Cardiac ventricle fibroblast (primary cell): Measurements from ENCODE around the gene TRIM21. TPM values are rescaled to one million over a fixed set of nuclear protein-coding genes. Genes with fewer than 3 reads are reported as not detected.

Experiments used
- total RNA-seq: library from RNA; depleted of rRNA; stranded (reverse); fragments of >200 nt; gene quantifications from 2 replicates; pipeline ENCODE4 v1.2.3, GENCODE V29; 2015

Gene TRIM21
- 10.6 and 11.3 TPM in 2 replicates for total RNA-seq

DNA sequence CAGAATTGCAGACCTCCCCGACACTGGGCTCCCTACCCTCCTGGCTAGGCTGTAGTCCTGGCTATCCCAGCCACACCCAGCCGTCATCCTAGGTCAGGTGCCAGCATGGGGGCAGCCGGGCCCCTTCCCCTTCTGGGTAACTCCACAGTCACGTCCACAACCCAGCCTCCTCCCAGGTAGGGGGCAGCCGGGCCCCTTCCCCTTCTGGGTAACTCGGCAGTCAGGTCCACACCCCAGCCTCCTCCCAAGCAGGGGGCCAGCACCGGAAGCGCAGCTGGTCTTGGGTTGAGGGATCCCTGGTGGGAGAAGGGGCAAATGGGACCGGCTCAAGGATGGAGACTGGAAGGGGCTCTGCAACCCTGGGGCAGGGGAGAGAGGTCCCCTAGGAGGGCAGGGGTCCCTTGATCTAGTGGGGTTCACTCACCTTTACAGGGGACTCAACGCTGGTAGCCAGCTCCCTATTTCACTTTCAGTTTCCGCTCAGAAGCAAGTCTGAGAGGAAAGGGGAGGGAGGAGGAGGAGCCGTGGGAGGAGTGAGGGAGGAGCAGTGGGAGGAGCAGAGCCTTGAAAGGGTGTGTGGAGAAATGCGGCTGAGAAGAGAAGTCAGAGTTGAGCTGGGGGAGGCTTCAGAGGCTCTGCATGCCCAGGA, at the start of gene TRIM21:
TRIM21 (minus strand) TSS at position 494 of the 649 bp plus-strand sequence. CDS start 3,293 bp downstream, outside the sequence.

DNA sequence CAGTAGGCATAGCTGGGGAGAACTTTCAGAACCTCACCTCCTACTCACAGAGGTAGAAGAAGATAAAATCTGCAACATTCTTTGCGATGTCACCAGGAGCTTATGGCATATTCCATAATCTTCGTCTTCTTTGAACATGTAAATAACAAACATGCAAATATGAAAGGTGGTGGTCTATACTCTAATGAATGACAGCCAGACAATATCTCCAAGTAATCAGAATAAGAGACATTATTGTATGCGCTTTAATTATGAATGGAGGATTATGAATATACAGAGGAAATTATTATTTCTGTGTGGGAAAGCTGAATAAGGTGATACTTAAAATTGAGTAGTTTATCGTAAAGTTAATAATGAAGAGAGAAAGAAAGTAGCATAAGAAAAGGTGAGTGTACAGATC, 25.2 kb downstream of the TRIM21 start, which contains the start of gene OR52B4:
OR52B4 (minus strand) TSS at position 101 of the 400 bp plus-strand sequence; CDS start at position 10, 91 bp downstream.

Other genes with a start within 250 kb of the TRIM21 start
- not detected in 2 replicates for gene OR52B4, start 25.3 kb downstream of the TRIM21 start, total RNA-seq
- gene OR52K2, start 55.6 kb upstream of the TRIM21 start, total RNA-seq, result not detected in 2 replicates
- gene OR52K1, start 88.9 kb upstream of the TRIM21 start, total RNA-seq, result not detected in 2 replicates
- gene OR52M1, start 151.5 kb upstream of the TRIM21 start, total RNA-seq, result not detected in 2 replicates
- not detected in 2 replicates for gene OR52I2, start 188.0 kb upstream of the TRIM21 start, total RNA-seq
- not detected in 2 replicates for gene OR52I1, start 200.3 kb upstream of the TRIM21 start, total RNA-seq
- gene TRIM68, start 214.5 kb upstream of the TRIM21 start, total RNA-seq, result 11.2 and 12.8 TPM in 2 replicates
- gene OR51D1, start 243.8 kb upstream of the TRIM21 start, total RNA-seq, result not detected in 2 replicates